DND-41 (cell line): ENCODE results near the gene ZGPAT.

Experiments
- ATAC-seq: fragments of 200-7000 bp; cut with Tn5 transposase; 3 replicates; pipeline ENCODE4 v1.9.1; 2021; ENCODE audit warnings: low read depth; ENCODE audit not compliant: insufficient read depth
- DNase-seq: peaks from one replicate; pipeline ENCODE4 v3.0.0-alpha.2; 2020
- H2AFZ ChIP-seq: 2 replicates; pipeline ENCODE4 v1.6.0; 2012; ENCODE audit warnings: low read depth, low read length
- H3K27ac ChIP-seq: 2 replicates; pipeline ENCODE4 v1.5.1; 2012; ENCODE audit warnings: low read length, inconsistent platforms
- H3K27me3 ChIP-seq: fragments of 200-600 bp; sonication (generic); 2 replicates; pipeline ENCODE4 v1.6.0; 2012; ENCODE audit warnings: low read length, mild to moderate bottlenecking, inconsistent platforms; ENCODE audit not compliant: insufficient read depth, poor library complexity
- H3K36me3 ChIP-seq: 2 replicates; pipeline ENCODE4 v1.5.1; 2012; ENCODE audit warnings: low read length, inconsistent platforms; ENCODE audit not compliant: insufficient read depth
- H3K4me1 ChIP-seq: 2 replicates; pipeline ENCODE4 v1.5.1; 2012; ENCODE audit warnings: mild to moderate bottlenecking, low read length; ENCODE audit not compliant: insufficient read depth
- H3K4me2 ChIP-seq: 2 replicates; pipeline ENCODE4 v1.6.0; 2012; ENCODE audit warnings: mild to moderate bottlenecking, moderate library complexity, low read length, inconsistent platforms; ENCODE audit not compliant: insufficient read depth
- H3K4me3 ChIP-seq, 2 experiments: fragments of 200-600 bp in 1 of 2; shearing (Covaris generic) in 1 of 2; 2 replicates each; pipeline ENCODE4 v1.5.1; 2012 to 2016; ENCODE audit warnings: inconsistent platforms in 2 of 2, low read length in 2 of 2, mild to moderate bottlenecking in 2 of 2, low read depth in 1 of 2, moderate library complexity in 1 of 2
- H3K79me2 ChIP-seq: 2 replicates; pipeline ENCODE4 v1.6.0; 2012; ENCODE audit warnings: low read length, inconsistent platforms; ENCODE audit not compliant: insufficient read depth
- H3K9ac ChIP-seq: 2 replicates; pipeline ENCODE4 v1.6.0; 2012; ENCODE audit warnings: low read depth, mild to moderate bottlenecking, inconsistent platforms, low read length, moderate library complexity
- H3K9me3 ChIP-seq: 2 replicates; pipeline ENCODE4 v1.5.1; 2012; ENCODE audit warnings: low read length, moderate library complexity, mild to moderate bottlenecking, inconsistent platforms; ENCODE audit not compliant: insufficient read depth, severe bottlenecking
- H4K20me1 ChIP-seq: 2 replicates; pipeline ENCODE4 v1.6.0; 2012; ENCODE audit warnings: low read length; ENCODE audit not compliant: insufficient read depth
- CTCF ChIP-seq: IDR thresholded peaks from 2 replicates; pipeline ENCODE4 v1.5.1; 2012; ENCODE audit warnings: borderline replicate concordance, low read length, moderate library complexity, mild to moderate bottlenecking; ENCODE audit not compliant: poor library complexity, severe bottlenecking; ENCODE audit errors: extremely low read depth
- EZH2 ChIP-seq: IDR thresholded peaks from 3 replicates; pipeline ENCODE4 v1.6.1; 2012; ENCODE audit warnings: borderline replicate concordance, low read depth, mild to moderate bottlenecking, moderate library complexity, low read length, inconsistent platforms; ENCODE audit not compliant: severe bottlenecking

ZGPAT gene

GRCh38 chr20:63750807-63751470, 43.1 kb downstream of the ZGPAT start:
- peak overlapping the region in 1 of 2 experiments; percentile 43; a peak in 2 of 4 replicates for H3K4me3 ChIP-seq
- peak; percentile 87 for ATAC-seq
- H3K9me3 ChIP-seq, result no peaks in the 10 kb centered on the region
- H3K9ac ChIP-seq, result peak overlapping the region; percentile 44
- no peaks in the 10 kb centered on the region for H4K20me1 ChIP-seq
- peak; percentile 75 for DNase-seq
- H3K36me3 ChIP-seq, result no peaks in the 10 kb centered on the region
- H3K27me3 ChIP-seq, result no peaks in the 10 kb centered on the region
- H3K27ac ChIP-seq, result peak overlapping the region; percentile 72
- H3K79me2 ChIP-seq, result no peaks in the 10 kb centered on the region
- TF ChIP-seq CTCF (no peak), EZH2 (no peak)
- peak overlapping the region; percentile 72 for H2AFZ ChIP-seq
- peak overlapping the region; percentile 64 for H3K4me2 ChIP-seq
- peaks cover 15% of the 10 kb centered on the region for H3K4me1 ChIP-seq

- Histone ChIP-seq H3K79me2 (no peaks in the 10 kb centered on the region), H3K27me3 (no peaks in the 10 kb centered on the region), H3K4me2 (peak overlapping the region; percentile 64), H4K20me1 (no peaks in the 10 kb centered on the region), H2AFZ (peak overlapping the region; percentile 72), H3K4me1 (peaks cover 15% of the 10 kb centered on the region), H3K9me3 (no peaks in the 10 kb centered on the region), H3K36me3 (no peaks in the 10 kb centered on the region), H3K27ac (peak overlapping the region; percentile 72), H3K9ac (peak overlapping the region; percentile 44), H3K4me3 (peak overlapping the region in 1 of 2 experiments; percentile 43; a peak in 2 of 4 replicates)
- ATAC-seq, result peak; percentile 21; the same call in 2 of the 3 replicates
- no peak for TF ChIP-seq EZH2
- TF ChIP-seq CTCF, result no peak
- DNase-seq, result peak; percentile 58
Measured at GRCh38 chr20:63751471-63752271, 43.8 kb downstream of the ZGPAT start.

GRCh38 chr20:63752411-63753101, 44.7 kb downstream of the ZGPAT start:
- H3K9me3 ChIP-seq, result no peaks in the 10 kb centered on the region
- no peaks in the 10 kb centered on the region for H3K79me2 ChIP-seq
- peaks cover 15% of the 10 kb centered on the region for H3K4me1 ChIP-seq
- DNase-seq (no peak), ATAC-seq (no peak)
- H3K9ac ChIP-seq, result no peak overlapping the region
- no peak overlapping the region for H2AFZ ChIP-seq
- no peaks in the 10 kb centered on the region for H3K36me3 ChIP-seq
- H3K27me3 ChIP-seq, result no peaks in the 10 kb centered on the region
- no peak overlapping the region for H3K4me2 ChIP-seq
- H3K27ac ChIP-seq, result no peak overlapping the region
- no peak for TF ChIP-seq EZH2
- TF ChIP-seq CTCF, result peak; percentile 32
- H3K4me3 ChIP-seq, result no peak overlapping the region
- H4K20me1 ChIP-seq, result no peaks in the 10 kb centered on the region
